Neural progenitor cell (in vitro differentiated cells): Measurements from ENCODE around the gene RNF111.

Experiments used
- EZH2 ChIP-seq: fragments of 200-600 bp; sonication (generic); IDR thresholded peaks from 2 replicates; pipeline ENCODE4 v1.6.1; 2017; ENCODE audit warnings: antibody characterized with exemption, mild to moderate bottlenecking, moderate library complexity
- EZH2phosphoT487 ChIP-seq: fragments of 200-600 bp; sonication (generic); IDR thresholded peaks from 2 replicates; pipeline ENCODE4 v1.6.1; 2017; ENCODE audit warnings: antibody characterized with exemption
- TF ChIP-seq, protein P1 (sequence below): fragments of 200-600 bp; sonication (generic); IDR thresholded peaks from 2 replicates; pipeline ENCODE4 v1.5.1; 2017; ENCODE audit warnings: antibody characterized with exemption, mild to moderate bottlenecking

DNA sequence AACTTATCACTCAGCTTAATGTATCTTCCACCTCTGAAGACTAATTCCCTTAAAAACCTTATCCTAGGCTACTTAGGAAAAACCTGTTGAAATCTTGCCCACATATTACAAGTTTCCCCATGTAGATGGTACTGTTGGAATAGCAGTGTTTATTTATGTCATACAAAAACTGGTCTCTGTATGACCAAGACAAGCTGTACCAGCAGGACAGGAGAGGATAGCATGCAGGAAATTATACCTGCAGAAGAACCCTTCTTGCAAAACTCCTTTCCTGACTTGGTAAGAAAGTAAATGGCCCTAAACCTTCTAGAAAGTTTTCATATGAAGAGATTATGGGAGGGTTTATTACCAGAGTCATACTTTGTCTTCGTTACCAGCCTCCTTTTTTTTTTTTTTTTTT, 25.3 kb upstream of the RNF111 start:
- TF ChIP-seq, protein P1, sequence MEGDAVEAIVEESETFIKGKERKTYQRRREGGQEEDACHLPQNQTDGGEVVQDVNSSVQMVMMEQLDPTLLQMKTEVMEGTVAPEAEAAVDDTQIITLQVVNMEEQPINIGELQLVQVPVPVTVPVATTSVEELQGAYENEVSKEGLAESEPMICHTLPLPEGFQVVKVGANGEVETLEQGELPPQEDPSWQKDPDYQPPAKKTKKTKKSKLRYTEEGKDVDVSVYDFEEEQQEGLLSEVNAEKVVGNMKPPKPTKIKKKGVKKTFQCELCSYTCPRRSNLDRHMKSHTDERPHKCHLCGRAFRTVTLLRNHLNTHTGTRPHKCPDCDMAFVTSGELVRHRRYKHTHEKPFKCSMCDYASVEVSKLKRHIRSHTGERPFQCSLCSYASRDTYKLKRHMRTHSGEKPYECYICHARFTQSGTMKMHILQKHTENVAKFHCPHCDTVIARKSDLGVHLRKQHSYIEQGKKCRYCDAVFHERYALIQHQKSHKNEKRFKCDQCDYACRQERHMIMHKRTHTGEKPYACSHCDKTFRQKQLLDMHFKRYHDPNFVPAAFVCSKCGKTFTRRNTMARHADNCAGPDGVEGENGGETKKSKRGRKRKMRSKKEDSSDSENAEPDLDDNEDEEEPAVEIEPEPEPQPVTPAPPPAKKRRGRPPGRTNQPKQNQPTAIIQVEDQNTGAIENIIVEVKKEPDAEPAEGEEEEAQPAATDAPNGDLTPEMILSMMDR: no peak
- TF ChIP-seq EZH2 (no peak), EZH2phosphoT487 (no peak)
